ENCODE results near the gene LTBP1. TPM values are rescaled to one million over a fixed set of nuclear protein-coding genes. Genes with fewer than 3 reads are reported as not detected.

Gene LTBP1
- total and polyA plus RNA-seq, 2 experiments from 2014 or later: 15.7 to 49.8 TPM

DNA sequence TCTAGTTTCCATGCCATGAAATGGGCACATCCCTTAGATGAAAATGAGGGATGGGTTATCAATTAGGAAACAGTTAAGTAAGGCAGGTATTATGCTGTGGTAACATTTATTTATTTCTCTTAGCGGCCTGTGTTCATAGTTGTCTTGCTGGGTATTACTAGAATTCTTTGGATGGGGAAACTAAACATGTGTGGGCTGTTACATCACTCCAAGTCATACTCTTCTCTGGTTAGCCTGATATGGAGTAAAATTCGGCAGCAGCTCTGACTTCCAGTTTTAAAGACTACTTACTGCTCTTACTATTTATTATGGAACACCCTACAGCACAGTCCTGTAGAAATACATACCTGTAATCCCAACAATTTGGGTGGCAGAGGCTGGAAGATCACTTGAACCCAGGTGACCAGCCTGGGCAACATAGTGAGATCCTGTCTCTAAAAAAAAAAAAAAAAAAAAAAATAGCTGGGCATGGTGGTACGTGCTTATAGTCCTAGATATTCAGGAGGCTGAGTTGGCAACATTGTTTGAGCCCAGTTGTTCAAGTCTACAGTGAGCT lies 496.6 kb downstream of the LTBP1 start:
- TF ChIP-seq EZH2phosphoT487 (IDR thresholded peaks at IDR 0.05; ENCODE audit: unreplicated experiment) (no peak), ETS1 (IDR thresholded peaks at IDR 0.05) (no peak), STAT1 (IDR thresholded peaks at IDR 0.05; ENCODE audit: unreplicated experiment) (no peak), CTCF (conservative IDR thresholded peaks at IDR 0.05; ENCODE audit: low read depth in 2 of 2) (no peak), JUNB (IDR thresholded peaks at IDR 0.05; ENCODE audit: unreplicated experiment) (no peak), EZH2 (IDR thresholded peaks at IDR 0.05; ENCODE audit: low read depth, unreplicated experiment) (no peak), NANOG (IDR thresholded peaks at IDR 0.05; ENCODE audit: borderline replicate concordance) (no peak), ZNF114 (CRISPR knock-in tag; IDR thresholded peaks at IDR 0.05) (no peak), ZNF331 (CRISPR knock-in tag; IDR thresholded peaks at IDR 0.05; ENCODE audit: low read depth) (no peak), REST (IDR thresholded peaks at IDR 0.05; ENCODE audit: unreplicated experiment) (no peak), POLR2AphosphoS5 (IDR thresholded peaks at IDR 0.05; ENCODE audit: low read depth) (no peak)
- H3K36me3 Mint-ChIP-seq (ENCODE audit: low read depth): no peaks in the 10 kb centered on the region
- no peaks in the 10 kb centered on the region for H3F3A ChIP-seq (replicated peaks; ENCODE audit: low read depth)
- H3K27me3 ChIP-seq (ENCODE audit: insufficient read depth): no peaks in the 10 kb centered on the region
- no peaks in the 10 kb centered on the region for H3K36me3 ChIP-seq (ENCODE audit: insufficient read depth)
- H4K20me1 ChIP-seq (replicated peaks; ENCODE audit: insufficient read depth): no peaks in the 10 kb centered on the region
- H2AFZ ChIP-seq: no peak overlapping the region
- H3K4me1 Mint-ChIP-seq: peaks cover 6% of the 10 kb centered on the region
- no peaks in the 10 kb centered on the region for H3K9me2 ChIP-seq (ENCODE audit: insufficient read depth)
- ATAC-seq (no peak), DNase-seq (ENCODE audit: low spot score) (no peak)
- H3K27me3 Mint-ChIP-seq (ENCODE audit: insufficient read depth, low read depth, poor library complexity): no peaks in the 10 kb centered on the region
- no peak overlapping the region for H3K27ac ChIP-seq (ENCODE audit: low read depth)
- H3K9me3 Mint-ChIP-seq: no peaks in the 10 kb centered on the region
- H3K27ac Mint-ChIP-seq: no peak overlapping the region; the same call in 1 of the 2 replicates
- H3K4me3 ChIP-seq: no peak overlapping the region
- no peak overlapping the region for H3K4me2 ChIP-seq
- no peaks in the 10 kb centered on the region for H3K79me2 ChIP-seq (replicated peaks; ENCODE audit: insufficient read depth)
- 0 out of 2 replicates have a peak, but pooled peaks cover 3% of the 10 kb centered on the region for H3K4me1 ChIP-seq (ENCODE audit: insufficient read depth)
- no peak overlapping the region for H3K4me3 Mint-ChIP-seq

All from GM23338 (cell line).